ENCODE measurements around the gene ECM1. TPM values are rescaled to one million over a fixed set of nuclear protein-coding genes. Genes with fewer than 3 reads are reported as not detected.

ECM1 gene
- total RNA-seq, 1 experiment from 2014 or later = 3.7 TPM

- no peak overlapping the region for H3K27ac ChIP-seq (ENCODE audit: low read length)
- H3K9ac ChIP-seq (ENCODE audit: low read length) = no peak overlapping the region
- H3K4me3 ChIP-seq (ENCODE audit: low read length) = no peak overlapping the region
These were observed 1.1 kb downstream of the ECM1 start for GRCh38 chr1:150508982-150509381.

GRCh38 chr1:150511551-150511950 lies 3.6 kb downstream of the ECM1 start:
- Histone ChIP-seq H3K4me1 (ENCODE audit: insufficient read depth, low read length) (peaks cover 18% of the 10 kb centered on the region), H3K79me2 (ENCODE audit: low read length) (no peaks in the 10 kb centered on the region), H3K4me2 (ENCODE audit: low read length) (no peak overlapping the region), H3K4me3 (ENCODE audit: low read length) (no peak overlapping the region), H4K20me1 (ENCODE audit: low read length) (no peaks in the 10 kb centered on the region), H3K9me3 (ENCODE audit: low read length) (no peaks in the 10 kb centered on the region), H2AFZ (ENCODE audit: low read length) (no peak overlapping the region), H3K9me2 (replicated peaks; ENCODE audit: low read length) (no peaks in the 10 kb centered on the region), H3K27ac (ENCODE audit: low read length) (no peak overlapping the region), H3K9ac (ENCODE audit: low read length) (no peak overlapping the region), H3K36me3 (ENCODE audit: low read depth, low read length) (no peaks in the 10 kb centered on the region), H3F3A (ENCODE audit: low read length, unreplicated experiment) (no peaks in the 10 kb centered on the region), H3K27me3 (ENCODE audit: low read length) (no peaks in the 10 kb centered on the region)
- intact Hi-C loops (cut with micrococcal nuclease) = no loop called here
- ChIA-PET POLR2A (ENCODE audit: unreplicated experiment) (no interaction called here), CTCF (no interaction called here)
- TF ChIP-seq CTCF (conservative IDR thresholded peaks at IDR 0.05; ENCODE audit: low read depth, low read length) (no peak), EZH2phosphoT487 (IDR thresholded peaks at IDR 0.05; ENCODE audit: borderline replicate concordance, low read length) (no peak), EZH2 (IDR thresholded peaks at IDR 0.05; ENCODE audit: low read length, unreplicated experiment) (no peak)
- BruUV-seq (replicated peaks) = no TSS peak
- no peak for ATAC-seq
- DNase-seq = no peak

More at GRCh38 chr1:150508982-150509381, 1.1 kb downstream of the ECM1 start:
- H2AFZ ChIP-seq (ENCODE audit: low read length) = no peak overlapping the region
- no peak overlapping the region for H3K4me2 ChIP-seq (ENCODE audit: low read length)
- BruUV-seq (replicated peaks) = no TSS peak
- H3K4me1 ChIP-seq (ENCODE audit: insufficient read depth, low read length) = peaks cover 9% of the 10 kb centered on the region
- no peaks in the 10 kb centered on the region for H3K9me2 ChIP-seq (replicated peaks; ENCODE audit: low read length)
- H3K79me2 ChIP-seq (ENCODE audit: low read length) = no peaks in the 10 kb centered on the region
- no peaks in the 10 kb centered on the region for H3F3A ChIP-seq (ENCODE audit: low read length, unreplicated experiment)
- no peak for ATAC-seq
- H3K27me3 ChIP-seq (ENCODE audit: low read length) = no peaks in the 10 kb centered on the region
- H3K36me3 ChIP-seq (ENCODE audit: low read depth, low read length) = peaks cover 22% of the 10 kb centered on the region
- no peak for TF ChIP-seq CTCF (conservative IDR thresholded peaks at IDR 0.05; ENCODE audit: low read depth, low read length)
- no peak for TF ChIP-seq EZH2 (IDR thresholded peaks at IDR 0.05; ENCODE audit: low read length, unreplicated experiment)
- TF ChIP-seq EZH2phosphoT487 (IDR thresholded peaks at IDR 0.05; ENCODE audit: borderline replicate concordance, low read length) = no peak
- DNase-seq = no peak
- H3K9me3 ChIP-seq (ENCODE audit: low read length) = no peaks in the 10 kb centered on the region
- H4K20me1 ChIP-seq (ENCODE audit: low read length) = no peaks in the 10 kb centered on the region
- intact Hi-C loops (cut with micrococcal nuclease) = no loop called here
- POLR2A ChIA-PET (ENCODE audit: unreplicated experiment) = no interaction called here
- CTCF ChIA-PET = no interaction called here

GRCh38 chr1:150511985-150512660 lies 4.2 kb downstream of the ECM1 start:
- no peak for DNase-seq
- TF ChIP-seq EZH2phosphoT487 (IDR thresholded peaks at IDR 0.05; ENCODE audit: borderline replicate concordance, low read length) (no peak), CTCF (conservative IDR thresholded peaks at IDR 0.05; ENCODE audit: low read depth, low read length) (no peak), EZH2 (IDR thresholded peaks at IDR 0.05; ENCODE audit: low read length, unreplicated experiment) (no peak)
- Histone ChIP-seq H4K20me1 (ENCODE audit: low read length) (no peaks in the 10 kb centered on the region), H3K79me2 (ENCODE audit: low read length) (no peaks in the 10 kb centered on the region), H3K4me3 (ENCODE audit: low read length) (no peak overlapping the region), H3K9ac (ENCODE audit: low read length) (no peak overlapping the region), H3K4me2 (ENCODE audit: low read length) (no peak overlapping the region), H3K9me2 (replicated peaks; ENCODE audit: low read length) (no peaks in the 10 kb centered on the region), H3F3A (ENCODE audit: low read length, unreplicated experiment) (no peaks in the 10 kb centered on the region), H3K4me1 (ENCODE audit: insufficient read depth, low read length) (peaks cover 20% of the 10 kb centered on the region), H2AFZ (ENCODE audit: low read length) (no peak overlapping the region), H3K27me3 (ENCODE audit: low read length) (no peaks in the 10 kb centered on the region), H3K9me3 (ENCODE audit: low read length) (no peaks in the 10 kb centered on the region), H3K36me3 (ENCODE audit: low read depth, low read length) (no peaks in the 10 kb centered on the region), H3K27ac (ENCODE audit: low read length) (no peak overlapping the region)
- intact Hi-C loops (cut with micrococcal nuclease) = no loop called here
- no peak for ATAC-seq
- POLR2A ChIA-PET (ENCODE audit: unreplicated experiment) = no interaction called here
- no TSS peak for BruUV-seq (replicated peaks)
- CTCF ChIA-PET = no interaction called here
